Measurements from ENCODE around the gene ARPC5. TPM values are rescaled to one million over a fixed set of nuclear protein-coding genes. Genes with fewer than 3 reads are reported as not detected.

The ARPC5 gene
- total and polyA plus RNA-seq, 10 of the 15 experiments (the other 5 are each of a cell fraction or from before 2014, with no cell fraction given): 238 to 784 (median 309) TPM

- peak; percentile 29; the same call in 1 of the 2 replicates for TF ChIP-seq REST (IDR thresholded peaks at IDR 0.05; ENCODE audit: low read depth, low read length)
- no peak for TF ChIP-seq ZBTB11 (CRISPR knock-in tag; IDR thresholded peaks at IDR 0.05)
- TF ChIP-seq SMC3 (IDR thresholded peaks at IDR 0.05; ENCODE audit: borderline replicate concordance, low read length): peak; percentile 9; the same call in 1 of the 2 replicates
- TF ChIP-seq ELK1 (IDR thresholded peaks at IDR 0.05; ENCODE audit: low read depth, low read length): no peak
- peak; percentile 74 to 93 for TF ChIP-seq EP300 (IDR thresholded peaks at IDR 0.05; ENCODE audit: borderline replicate concordance in 1 of 2, control insufficient read depth in 1 of 2, low read depth in 2 of 2, low read length in 2 of 2)
- peak; percentile 94; the same call in 1 of the 2 replicates for TF ChIP-seq MTA3 (IDR thresholded peaks at IDR 0.05; ENCODE audit: borderline replicate concordance, low read length)
- TF ChIP-seq GABPA (IDR thresholded peaks at IDR 0.05; ENCODE audit: low read depth): peak; percentile 16; the same call in 1 of the 2 replicates
- TF ChIP-seq IKZF2 (IDR thresholded peaks at IDR 0.05): peak; percentile 99
- peak; percentile 77; the same call in 1 of the 2 replicates for TF ChIP-seq BACH1 (IDR thresholded peaks at IDR 0.05; ENCODE audit: borderline replicate concordance)
- TF ChIP-seq KDM1A (IDR thresholded peaks at IDR 0.05; ENCODE audit: borderline replicate concordance): no peak
- TF ChIP-seq CREM (IDR thresholded peaks at IDR 0.05; ENCODE audit: low read depth): peak; percentile 86
- peak; percentile 53; the same call in 1 of the 2 replicates for TF ChIP-seq RB1 (IDR thresholded peaks at IDR 0.05; ENCODE audit: borderline replicate concordance)
- TF ChIP-seq ASH2L (IDR thresholded peaks at IDR 0.05; ENCODE audit: borderline replicate concordance, low read depth): peak; percentile 61; the same call in 1 of the 2 replicates
- peak; percentile 97 for TF ChIP-seq TCF12 (IDR thresholded peaks at IDR 0.05; ENCODE audit: low read depth, low read length)
- peak; percentile 78 for TF ChIP-seq SP1 (IDR thresholded peaks at IDR 0.05; ENCODE audit: low read depth, low read length)
- peak; percentile 74 for TF ChIP-seq YY1 (IDR thresholded peaks at IDR 0.05; ENCODE audit: low read depth, low read length)
- TF ChIP-seq IRF4 (IDR thresholded peaks at IDR 0.05; ENCODE audit: low read depth, low read length): peak; percentile 100
- TF ChIP-seq BHLHE40 (IDR thresholded peaks at IDR 0.05; ENCODE audit: borderline replicate concordance in 1 of 2, low read depth in 2 of 2, low read length in 1 of 2): peak; percentile 71 to 80
- no peak for TF ChIP-seq ESRRA (IDR thresholded peaks at IDR 0.05; ENCODE audit: low read length)
- TF ChIP-seq ATF2 (IDR thresholded peaks at IDR 0.05; ENCODE audit: low read length): peak; percentile 94
Measured at GRCh38 chr1:183590244-183591191, 45.1 kb downstream of the ARPC5 start, which contains the start of gene NCF2 (continued).

All from GM12878 (cell line).